Tibial nerve (tissue), 4 donors: ENCODE data around the gene SMYD3.

Experiments used
- CTCF ChIP-seq, 5 experiments: fragments of 200-600 bp in 3 of 5; fragments of 450-650 bp in 2 of 5; sonication (generic) in 3 of 5; IDR thresholded peaks; one replicate each; pipeline ENCODE4 v1.5.1; 2016 to 2019; ENCODE audit warnings: antibody characterized with exemption in 5 of 5, mild to moderate bottlenecking in 3 of 5, moderate library complexity in 2 of 5
- EP300 ChIP-seq, 2 donors: sonication (generic); formaldehyde crosslinking; IDR thresholded peaks; one replicate each; pipeline ENCODE4 v1.6.1; 2017; ENCODE audit warnings: antibody characterized with exemption in 2 of 2, mild to moderate bottlenecking in 1 of 2
- POLR2A ChIP-seq, 2 donors: fragments of 450-650 bp; IDR thresholded peaks; one replicate each; pipeline ENCODE4 v1.6.1; 2017; ENCODE audit warnings: antibody characterized with exemption in 2 of 2, mild to moderate bottlenecking in 2 of 2, moderate library complexity in 2 of 2

GRCh38 chr1:246420300-246420699 lies 86.8 kb downstream of the SMYD3 start:
- TF ChIP-seq CTCF (IDR thresholded peaks at IDR 0.05) (no peak), POLR2A (IDR thresholded peaks at IDR 0.05) (no peak), EP300 (IDR thresholded peaks at IDR 0.05) (no peak)
